AG09309 (cell line): ENCODE results near the gene CDK6.
"Not testable (repeated sequence)": the region's sequence is repeated elsewhere in the genome, so short reads cannot be mapped to it uniquely, and the experiment has no call there.

ENCODE experiments used
- DNase-seq: peaks from one replicate; pipeline ENCODE4 v3.0.0-alpha.2; 2010; ENCODE audit warnings: low read depth
- H3K4me3 ChIP-seq: 2 replicates; pipeline ENCODE4 v1.5.1; 2011; ENCODE audit warnings: mild to moderate bottlenecking, low read depth, low read length, moderate library complexity; ENCODE audit not compliant: control insufficient read depth
- CTCF ChIP-seq: IDR thresholded peaks from 2 replicates; pipeline ENCODE4 v1.5.1; 2011; ENCODE audit warnings: mild to moderate bottlenecking, low read depth, low read length, inconsistent platforms; ENCODE audit not compliant: insufficient read depth, control insufficient read depth; ENCODE audit errors: missing control alignments

Gene CDK6

DNA sequence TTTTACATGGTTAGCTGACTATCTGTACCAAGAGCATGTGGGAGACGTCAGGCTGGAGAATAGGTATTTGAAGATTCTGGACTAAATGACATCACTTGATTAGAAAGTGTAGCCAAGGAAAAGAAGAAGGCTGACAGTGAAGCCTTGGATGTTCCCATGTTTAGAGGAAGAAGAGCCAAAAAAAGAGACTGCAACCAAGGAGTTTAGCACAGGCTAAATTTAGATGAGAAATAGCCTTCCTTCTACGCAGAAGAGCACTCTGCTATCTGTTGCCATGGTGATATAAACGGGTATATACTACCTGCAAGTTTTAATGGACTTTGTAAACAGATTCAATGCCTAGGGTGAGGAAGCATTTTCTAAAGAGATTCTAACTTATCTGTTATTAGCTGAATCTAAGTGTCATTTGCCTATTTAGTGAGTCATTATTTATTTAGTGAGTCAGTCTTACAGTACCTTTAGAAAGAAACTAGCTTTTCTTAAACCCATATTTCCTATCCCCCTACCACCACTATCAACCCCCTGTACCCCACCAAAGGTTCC lies 69.8 kb downstream of the CDK6 start:
- H3K4me3 ChIP-seq = no peak overlapping the region
- no peak for TF ChIP-seq CTCF
- DNase-seq = no peak

DNA sequence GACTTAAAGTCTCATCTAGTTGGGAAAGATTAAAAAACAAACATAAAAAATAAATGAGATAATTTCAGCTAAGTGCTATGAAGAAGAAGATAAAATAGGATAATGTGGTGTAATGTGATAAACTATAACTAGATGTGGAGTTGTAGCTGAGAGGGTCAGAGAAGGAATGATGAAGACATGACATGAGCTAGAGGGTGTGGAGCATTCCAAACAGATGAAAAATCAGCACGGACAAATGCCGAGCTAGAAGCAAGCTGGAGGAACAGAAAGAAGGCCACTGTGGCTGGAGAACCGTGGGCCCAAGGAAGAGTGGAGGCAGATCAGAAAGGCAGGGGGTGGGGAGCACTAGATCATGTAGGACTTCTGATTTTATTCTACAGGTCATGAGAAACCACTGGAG lies 70.6 kb downstream of the CDK6 start:
- H3K4me3 ChIP-seq = no peak overlapping the region
- TF ChIP-seq CTCF = no peak
- peak; percentile 63 for DNase-seq

DNA sequence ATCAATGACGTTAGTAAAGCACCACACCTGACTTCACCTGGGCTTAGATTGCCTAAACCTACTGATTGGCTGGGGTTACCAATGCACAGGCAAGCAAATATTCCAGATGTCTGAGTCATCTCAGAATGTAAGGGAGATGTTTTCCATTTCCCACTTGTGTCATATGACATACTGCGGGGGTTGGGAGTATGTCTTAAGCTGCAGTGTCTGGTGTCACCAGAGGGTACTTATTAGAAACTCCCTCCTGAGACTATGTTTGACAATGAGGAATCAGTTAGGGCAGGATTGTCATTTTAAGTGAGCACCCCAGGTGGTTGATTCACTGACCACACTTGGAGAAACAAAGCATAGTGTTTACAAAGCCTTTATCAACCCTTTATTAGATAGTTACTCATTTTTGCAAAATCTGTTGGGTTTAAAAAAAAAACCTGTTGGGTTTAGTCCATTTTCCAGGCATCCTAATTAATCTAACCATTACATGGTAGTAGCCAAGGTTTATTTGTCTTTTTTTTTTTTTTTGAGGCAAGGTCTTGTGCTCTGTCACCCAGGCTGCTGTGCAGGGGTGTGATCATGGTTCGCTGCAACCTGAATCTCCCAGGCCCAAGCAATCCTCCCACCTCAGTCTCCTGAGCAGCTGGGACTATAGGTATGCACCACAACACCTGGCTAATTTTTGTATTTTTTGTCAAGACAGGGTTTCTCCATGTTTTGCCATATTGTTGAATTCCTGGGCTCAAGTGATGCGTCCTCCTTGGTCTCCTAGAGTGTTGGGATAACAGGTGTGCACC lies 72.5 kb downstream of the CDK6 start:
- no peak for DNase-seq
- H3K4me3 ChIP-seq = no peak overlapping the region
- no peak for TF ChIP-seq CTCF

- no peak for TF ChIP-seq CTCF
- no peak overlapping the region for H3K4me3 ChIP-seq
- no peak for DNase-seq
Measured at GRCh38 chr7:92762851-92763250, 73.5 kb downstream of the CDK6 start.

GRCh38 chr7:92761391-92762097 lies 74.8 kb downstream of the CDK6 start:
- no peak for TF ChIP-seq CTCF
- DNase-seq = no peak

DNA sequence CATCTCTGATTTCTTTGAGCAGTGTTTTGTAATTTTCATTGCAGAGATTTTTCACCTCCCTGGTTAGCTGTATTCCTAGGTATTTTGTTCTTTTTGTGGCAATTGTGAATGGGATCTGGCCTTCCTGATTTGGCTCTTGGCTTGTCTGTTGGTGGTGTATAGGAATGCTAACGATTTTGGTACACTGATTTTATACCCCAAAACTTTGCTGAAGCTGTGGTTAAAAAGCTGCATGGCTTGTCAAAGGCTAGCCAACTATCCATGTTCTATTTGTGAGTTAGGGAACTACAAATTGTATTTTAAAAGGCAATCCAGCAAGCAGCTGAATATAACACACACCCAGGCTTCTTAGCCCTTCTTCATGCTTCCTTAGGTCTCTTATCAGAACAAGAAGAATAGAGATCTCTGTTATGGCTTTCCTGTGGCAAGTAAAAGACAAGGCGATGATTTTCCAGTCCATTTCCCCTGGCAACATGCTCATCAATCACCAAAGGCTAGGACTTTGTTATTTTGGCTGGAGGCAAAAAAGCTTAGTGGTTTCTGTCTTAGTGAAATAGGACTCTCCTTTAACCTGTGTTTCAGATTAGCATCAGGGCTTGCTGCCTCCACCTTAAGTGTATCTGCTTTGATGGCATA lies 77.5 kb downstream of the CDK6 start:
- no peak for TF ChIP-seq CTCF
- no peak overlapping the region for H3K4me3 ChIP-seq
- no peak for DNase-seq

More at GRCh38 chr7:92761391-92762097, 74.8 kb downstream of the CDK6 start:
- no peak overlapping the region for H3K4me3 ChIP-seq

- not testable (repeated sequence) for DNase-seq
Measured at GRCh38 chr7:92757311-92757910, 79.0 kb downstream of the CDK6 start.

More at GRCh38 chr7:92757311-92757910, 79.0 kb downstream of the CDK6 start:
- not testable (repeated sequence) for H3K4me3 ChIP-seq
